Type B pancreatic cell (in vitro differentiated cells): ENCODE measurements around the gene TNNC1. TPM values are rescaled to one million over a fixed set of nuclear protein-coding genes. Genes with fewer than 3 reads are reported as not detected.

Experiments
- DNase-seq: peaks from one replicate; pipeline ENCODE4 v3.0.0; 2021; ENCODE audit warnings: mixed read lengths; ENCODE audit not compliant: unreplicated experiment; ENCODE audit errors: extremely low spot score
- H3K27ac Mint-ChIP-seq: 2 replicates; pipeline ENCODE4 v1.8.0; 2021; ENCODE audit warnings: mild to moderate bottlenecking, mixed read lengths
- H3K27me3 Mint-ChIP-seq: 2 replicates; pipeline ENCODE4 v1.8.0; 2021; ENCODE audit warnings: mixed read lengths
- H3K36me3 Mint-ChIP-seq: 2 replicates; pipeline ENCODE4 v1.8.0; 2021; ENCODE audit warnings: mixed read lengths
- H3K4me1 Mint-ChIP-seq: one replicate; pipeline ENCODE4 v1.8.0; 2021; ENCODE audit warnings: mixed read lengths; ENCODE audit not compliant: unreplicated experiment
- H3K4me3 Mint-ChIP-seq: 2 replicates; pipeline ENCODE4 v1.8.0; 2021; ENCODE audit warnings: mild to moderate bottlenecking, mixed read lengths
- H3K9me3 Mint-ChIP-seq: 2 replicates; pipeline ENCODE4 v1.8.0; 2021; ENCODE audit warnings: mixed read lengths
- CTCF ChIP-seq: fragments of 200-600 bp; sonication (generic); conservative IDR thresholded peaks from 2 replicates; pipeline ENCODE4 v1.5.0; 2021; ENCODE audit warnings: antibody characterized with exemption, mild to moderate bottlenecking
- total RNA-seq: library from RNA; stranded (reverse); gene quantifications from 2 replicates; pipeline ENCODE4 v1.2.1, GENCODE V29; 2021; ENCODE audit warnings: low replicate concordance

TNNC1 gene
- total RNA-seq, 1 donor from 2014 or later = 6.6 TPM

GRCh38 chr3:52429779-52430415 lies 23.9 kb downstream of the TNNC1 start:
- H3K27me3 Mint-ChIP-seq = peaks cover 3% of the 10 kb centered on the region
- H3K4me1 Mint-ChIP-seq = peaks cover 30% of the 10 kb centered on the region
- no peak for DNase-seq
- H3K36me3 Mint-ChIP-seq = no peaks in the 10 kb centered on the region
- H3K9me3 Mint-ChIP-seq = no peaks in the 10 kb centered on the region
- no peak for TF ChIP-seq CTCF
- H3K27ac Mint-ChIP-seq = no peak overlapping the region
- no peak overlapping the region for H3K4me3 Mint-ChIP-seq

- H3K36me3 Mint-ChIP-seq = no peaks in the 10 kb centered on the region
- no peak overlapping the region for H3K4me3 Mint-ChIP-seq
- DNase-seq = no peak
- H3K27me3 Mint-ChIP-seq = peaks cover 3% of the 10 kb centered on the region
- no peak for TF ChIP-seq CTCF
- H3K9me3 Mint-ChIP-seq = no peaks in the 10 kb centered on the region
- H3K4me1 Mint-ChIP-seq = peaks cover 25% of the 10 kb centered on the region
- H3K27ac Mint-ChIP-seq = no peak overlapping the region
These were observed 24.8 kb downstream of the TNNC1 start for GRCh38 chr3:52429031-52429430.

GRCh38 chr3:52428151-52429005 lies 25.5 kb downstream of the TNNC1 start:
- Mint-ChIP-seq H3K27me3 (peaks cover 3% of the 10 kb centered on the region), H3K4me3 (no peak overlapping the region), H3K9me3 (no peaks in the 10 kb centered on the region), H3K4me1 (peaks cover 20% of the 10 kb centered on the region), H3K27ac (peak overlapping the region; percentile 71), H3K36me3 (no peaks in the 10 kb centered on the region)
- no peak for DNase-seq
- peak; percentile 88 for TF ChIP-seq CTCF

GRCh38 chr3:52423173-52423572 lies 30.7 kb downstream of the TNNC1 start:
- no peak for TF ChIP-seq CTCF
- peaks cover 15% of the 10 kb centered on the region for H3K4me1 Mint-ChIP-seq

GRCh38 chr3:52422669-52423068 lies 31.2 kb downstream of the TNNC1 start:
- DNase-seq = no peak
- Mint-ChIP-seq H3K4me3 (no peak overlapping the region), H3K4me1 (peaks cover 15% of the 10 kb centered on the region), H3K36me3 (no peaks in the 10 kb centered on the region), H3K27ac (no peak overlapping the region), H3K9me3 (no peaks in the 10 kb centered on the region), H3K27me3 (no peaks in the 10 kb centered on the region)
- no peak for TF ChIP-seq CTCF

More at GRCh38 chr3:52423173-52423572, 30.7 kb downstream of the TNNC1 start:
- Mint-ChIP-seq H3K9me3 (no peaks in the 10 kb centered on the region), H3K27ac (no peak overlapping the region), H3K36me3 (no peaks in the 10 kb centered on the region), H3K4me3 (no peak overlapping the region), H3K27me3 (no peaks in the 10 kb centered on the region)
- DNase-seq = no peak
